Sciatic nerve (tissue), 1 donor: ENCODE measurements around the gene STX5. TPM values are rescaled to one million over a fixed set of nuclear protein-coding genes. Genes with fewer than 3 reads are reported as not detected.

Experiments
- microRNA-seq: library from miRNA; unstranded; fragments of <30 nt; microRNA quantifications from one replicate; pipeline ENCODE4 v1.2.0, GENCODE V29; 2020
- total RNA-seq: library from RNA; stranded (reverse); fragmentation: NEBNext Ultra II Directional; extraction: Animal tissue kit (Norgen Biotek cat#: 25700); gene quantifications from one replicate; pipeline ENCODE4 v1.2.1, GENCODE V29; 2021
- donor health status: DM: no; HTN: no; CAD: no.

STX5 gene
- total RNA-seq, 1 donor from 2014 or later: 51.6 TPM

Small RNAs within 50 kb of the gene (microRNA-seq; reads per million reads assigned to microRNA genes)
- not detected for gene MIR6514
- not detected for gene MIR6748

Other genes starting within 250 kb of the STX5 start
- 20.7 TPM for gene TUT1, start 240.5 kb downstream of the STX5 start, total RNA-seq
- gene MTA2, start 230.2 kb downstream of the STX5 start, total RNA-seq: 86.6 TPM
- 113 TPM for gene EML3, start 219.3 kb downstream of the STX5 start, total RNA-seq
- 15.2 TPM for gene ROM1, start 218.8 kb downstream of the STX5 start, total RNA-seq
- gene B3GAT3, start 210.1 kb downstream of the STX5 start, total RNA-seq: 38.7 TPM
- 219 TPM for gene GANAB, start 185.4 kb downstream of the STX5 start, total RNA-seq
- 12.3 TPM for gene INTS5, start 178.7 kb downstream of the STX5 start, total RNA-seq
- 25.1 TPM for gene C11orf98, start 166.8 kb downstream of the STX5 start, total RNA-seq
- gene CSKMT, start 166.7 kb downstream of the STX5 start, total RNA-seq: 7.1 TPM
- 7.1 TPM for gene UQCC3, start 160.4 kb downstream of the STX5 start, total RNA-seq
- gene LBHD1, start 159.8 kb downstream of the STX5 start, total RNA-seq: 4.9 TPM
- 79.6 TPM for gene UBXN1, start 153.0 kb downstream of the STX5 start, total RNA-seq
- 28.4 TPM for gene LRRN4CL, start 142.5 kb downstream of the STX5 start, total RNA-seq
- 44.5 TPM for gene BSCL2, start 124.6 kb downstream of the STX5 start, total RNA-seq
- gene GNG3, start 124.4 kb downstream of the STX5 start, total RNA-seq: 1.4 TPM
- gene HNRNPUL2, start 104.6 kb downstream of the STX5 start, total RNA-seq: 51.2 TPM
- gene TTC9C, start 103.6 kb downstream of the STX5 start, total RNA-seq: 30.9 TPM
- 9.8 TPM for gene ZBTB3, start 77.9 kb downstream of the STX5 start, total RNA-seq
- 48.1 TPM for gene POLR2G, start 70.5 kb downstream of the STX5 start, total RNA-seq
- 17.8 TPM for gene TAF6L, start 60.7 kb downstream of the STX5 start, total RNA-seq
- 29.6 TPM for gene TMEM179B, start 44.6 kb downstream of the STX5 start, total RNA-seq
- gene TMEM223, start 40.0 kb downstream of the STX5 start, total RNA-seq: 10.4 TPM
- gene NXF1, start 26.6 kb downstream of the STX5 start, total RNA-seq: 81.8 TPM
- not detected for gene TEX54, start 790 bp upstream of the STX5 start, total RNA-seq
- 34.5 TPM for gene WDR74, start 7.5 kb upstream of the STX5 start, total RNA-seq
- gene SLC3A2, start 48.8 kb upstream of the STX5 start, total RNA-seq: 102 TPM
- gene CHRM1, start 89.3 kb upstream of the STX5 start, total RNA-seq: not detected
- gene SLC22A6, start 152.9 kb upstream of the STX5 start, total RNA-seq: not detected
- not detected for gene SLC22A8, start 183.8 kb upstream of the STX5 start, total RNA-seq